Measurements from ENCODE around the gene IL17RA. TPM values are rescaled to one million over a fixed set of nuclear protein-coding genes. Genes with fewer than 3 reads are reported as not detected.

IL17RA gene
- total RNA-seq, 3 donors from 2014 or later (not counting 1 experiment from before 2014, with no cell fraction given) = 22.1 to 42.6 (median 28.7) TPM

DNA sequence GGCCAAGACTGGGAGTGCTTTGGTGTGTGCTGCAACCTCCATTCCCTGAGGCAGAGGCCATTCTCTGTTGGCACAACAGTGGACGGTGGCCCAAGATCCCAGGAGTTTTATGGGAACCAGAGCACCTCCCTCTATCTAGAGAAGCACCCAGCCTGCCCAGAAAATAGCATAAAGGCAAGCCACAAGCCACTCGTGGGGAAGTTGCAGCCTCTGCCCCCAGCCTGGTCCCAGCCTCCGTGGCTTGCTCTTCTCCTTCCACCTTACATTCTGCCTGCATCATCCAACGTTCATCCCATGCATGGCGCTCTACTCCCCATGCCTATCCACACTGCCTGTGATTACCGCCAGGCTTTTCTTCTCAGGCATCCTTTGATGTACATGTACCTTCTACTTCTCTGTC lies 15.8 kb downstream of the IL17RA start:
- Mint-ChIP-seq H3K36me3 (peaks cover 20% of the 10 kb centered on the region), H3K27me3 (ENCODE audit: low read depth in 2 of 2) (no peaks in the 10 kb centered on the region), H3K4me1 (peaks cover 37 to 40% of the 10 kb centered on the region in 2 donors), H3K27ac (no peak overlapping the region), H3K4me3 (peak overlapping the region; percentile 68), H3K9me3 (no peaks in the 10 kb centered on the region)
- intact Hi-C loops (cut with micrococcal nuclease) = no loop called here
- Histone ChIP-seq H3K36me3 (ENCODE audit: control insufficient read depth, insufficient read depth, low read length) (peaks cover 66% of the 10 kb centered on the region), H3K4me3 (ENCODE audit: low read length) (no peak overlapping the region), H3K4me1 (ENCODE audit: control insufficient read depth, insufficient read depth, low read length) (peaks cover 53% of the 10 kb centered on the region), H3K27me3 (ENCODE audit: control insufficient read depth, insufficient read depth, low read length) (no peaks in the 10 kb centered on the region), H3K9me3 (ENCODE audit: control insufficient read depth, insufficient read depth, low read length) (no peaks in the 10 kb centered on the region), H3K27ac (ENCODE audit: low read length) (no peak overlapping the region)
- ATAC-seq = no peak
- TF ChIP-seq, protein P1, sequence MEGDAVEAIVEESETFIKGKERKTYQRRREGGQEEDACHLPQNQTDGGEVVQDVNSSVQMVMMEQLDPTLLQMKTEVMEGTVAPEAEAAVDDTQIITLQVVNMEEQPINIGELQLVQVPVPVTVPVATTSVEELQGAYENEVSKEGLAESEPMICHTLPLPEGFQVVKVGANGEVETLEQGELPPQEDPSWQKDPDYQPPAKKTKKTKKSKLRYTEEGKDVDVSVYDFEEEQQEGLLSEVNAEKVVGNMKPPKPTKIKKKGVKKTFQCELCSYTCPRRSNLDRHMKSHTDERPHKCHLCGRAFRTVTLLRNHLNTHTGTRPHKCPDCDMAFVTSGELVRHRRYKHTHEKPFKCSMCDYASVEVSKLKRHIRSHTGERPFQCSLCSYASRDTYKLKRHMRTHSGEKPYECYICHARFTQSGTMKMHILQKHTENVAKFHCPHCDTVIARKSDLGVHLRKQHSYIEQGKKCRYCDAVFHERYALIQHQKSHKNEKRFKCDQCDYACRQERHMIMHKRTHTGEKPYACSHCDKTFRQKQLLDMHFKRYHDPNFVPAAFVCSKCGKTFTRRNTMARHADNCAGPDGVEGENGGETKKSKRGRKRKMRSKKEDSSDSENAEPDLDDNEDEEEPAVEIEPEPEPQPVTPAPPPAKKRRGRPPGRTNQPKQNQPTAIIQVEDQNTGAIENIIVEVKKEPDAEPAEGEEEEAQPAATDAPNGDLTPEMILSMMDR (IDR thresholded peaks at IDR 0.05) = no peak
- DNase-seq = no peak
- 73% methylated on average over 6 of the region's 6 CpGs for WGBS (ENCODE audit: insufficient coverage)

GRCh38 chr22:17101475-17102296 lies 16.9 kb downstream of the IL17RA start:
- H3K4me3 ChIP-seq (ENCODE audit: low read length) = no peak overlapping the region
- no peaks in the 10 kb centered on the region for H3K9me3 ChIP-seq (ENCODE audit: control insufficient read depth, insufficient read depth, low read length)
- H3K4me1 ChIP-seq (ENCODE audit: control insufficient read depth, insufficient read depth, low read length) = peaks cover 53% of the 10 kb centered on the region
- DNase-seq (no peak), ATAC-seq (no peak)
- Mint-ChIP-seq H3K9me3 (no peaks in the 10 kb centered on the region), H3K27me3 (ENCODE audit: low read depth in 2 of 2) (no peaks in the 10 kb centered on the region), H3K27ac (no peak overlapping the region), H3K4me1 (peaks cover 37 to 40% of the 10 kb centered on the region in 2 donors), H3K36me3 (peaks cover 20% of the 10 kb centered on the region), H3K4me3 (no peak overlapping the region)
- intact Hi-C loops (cut with micrococcal nuclease) = no loop called here
- WGBS (ENCODE audit: insufficient coverage) = 90% methylated on average over 14 of the region's 14 CpGs
- H3K36me3 ChIP-seq (ENCODE audit: control insufficient read depth, insufficient read depth, low read length) = peaks cover 76% of the 10 kb centered on the region
- no peak overlapping the region for H3K27ac ChIP-seq (ENCODE audit: low read length)
- TF ChIP-seq, protein P1 (IDR thresholded peaks at IDR 0.05) = no peak
- no peaks in the 10 kb centered on the region for H3K27me3 ChIP-seq (ENCODE audit: control insufficient read depth, insufficient read depth, low read length)

GRCh38 chr22:17102297-17102667 lies 17.5 kb downstream of the IL17RA start:
- Mint-ChIP-seq H3K36me3 (peaks cover 20% of the 10 kb centered on the region), H3K27ac (no peak overlapping the region)

More at GRCh38 chr22:17102297-17102667, 17.5 kb downstream of the IL17RA start:
- ATAC-seq = no peak
- no peak overlapping the region for H3K27ac ChIP-seq (ENCODE audit: low read length)
- WGBS (ENCODE audit: insufficient coverage) = 88% methylated on average over 6 of the region's 7 CpGs
- TF ChIP-seq, protein P1 (IDR thresholded peaks at IDR 0.05) = no peak
- H3K27me3 Mint-ChIP-seq (ENCODE audit: low read depth in 2 of 2) = no peaks in the 10 kb centered on the region
- H3K36me3 ChIP-seq (ENCODE audit: control insufficient read depth, insufficient read depth, low read length) = peaks cover 80% of the 10 kb centered on the region
- H3K4me3 ChIP-seq (ENCODE audit: low read length) = no peak overlapping the region
- no peaks in the 10 kb centered on the region for H3K9me3 ChIP-seq (ENCODE audit: control insufficient read depth, insufficient read depth, low read length)
- no peaks in the 10 kb centered on the region for H3K27me3 ChIP-seq (ENCODE audit: control insufficient read depth, insufficient read depth, low read length)
- H3K9me3 Mint-ChIP-seq = no peaks in the 10 kb centered on the region
- H3K4me3 Mint-ChIP-seq = no peak overlapping the region
- peaks cover 35 to 41% of the 10 kb centered on the region in 2 donors for H3K4me1 Mint-ChIP-seq
- peaks cover 56% of the 10 kb centered on the region for H3K4me1 ChIP-seq (ENCODE audit: control insufficient read depth, insufficient read depth, low read length)
- intact Hi-C loops (cut with micrococcal nuclease) = no loop called here
- DNase-seq = no peak

Measured in natural killer cell (primary cell).